Testis (tissue), 5 donors: ENCODE data around the gene NPM3. TPM values are rescaled to one million over a fixed set of nuclear protein-coding genes. Genes with fewer than 3 reads are reported as not detected.

Experiments used
- DNase-seq: peaks from one replicate; pipeline ENCODE4 v3.0.0-alpha.2; 2019
- H3K27ac ChIP-seq, 2 donors: fragments of 200-600 bp; sonication (generic); one replicate each; pipeline ENCODE4 v1.5.1; 2019
- H3K27me3 ChIP-seq: fragments of 200-600 bp; sonication (generic); one replicate; pipeline ENCODE4 v1.5.1; 2019
- H3K36me3 ChIP-seq: fragments of 200-600 bp; sonication (generic); one replicate; pipeline ENCODE4 v1.5.1; 2017; ENCODE audit warnings: low read depth; ENCODE audit errors: missing control alignments
- H3K4me1 ChIP-seq: fragments of 200-600 bp; sonication (generic); one replicate; pipeline ENCODE4 v1.5.1; 2019
- H3K4me3 ChIP-seq, 2 donors: fragments of 200-600 bp; sonication (generic); one replicate each; pipeline ENCODE4 v1.5.1; 2017 to 2019
- H3K9me3 ChIP-seq: fragments of 200-600 bp; sonication (generic); one replicate; pipeline ENCODE4 v1.5.1; 2017
- CTCF ChIP-seq, 3 experiments: fragments of 450-650 bp in 2 of 3; fragments of 200-600 bp in 1 of 3; sonication (generic) in 1 of 3; IDR thresholded peaks; one replicate each; pipeline ENCODE4 v1.5.1; 2016 to 2019; ENCODE audit warnings: antibody characterized with exemption in 3 of 3, mild to moderate bottlenecking in 2 of 3, moderate library complexity in 1 of 3
- POLR2A ChIP-seq: fragments of 450-650 bp; IDR thresholded peaks from one replicate; pipeline ENCODE4 v1.6.1; 2017; ENCODE audit warnings: antibody characterized with exemption, mild to moderate bottlenecking, moderate library complexity
- WGBS, 2 donors: methylation state at CpG; one replicate each; pipeline ENCODE4 v1.1.5; 2018; 5-methylcytosine and 5-hydroxymethylcytosine counted together
- intact Hi-C: fragments of 100-400 bp; cut with DNase I; formaldehyde crosslinking; loops from one replicate; pipeline ENCODE4 v1.15.1; 2023; ENCODE audit warnings: low total_unique reads
- long read RNA-seq, 2 donors: transcript quantifications; one replicate each; lab custom pipeline, GENCODE V29; 2026
- polyA plus RNA-seq: library from polyadenylated mRNA; stranded (reverse); fragments of 350-450 nt; fragmentation: Illumina TruSeq; extraction: RNeasy Lipid Tissue Mini Kit (QIAGEN cat#74804); gene quantifications from one replicate; pipeline ENCODE4 v1.2.3, GENCODE V29; 2014; ENCODE audit warnings: low read depth, low replicate concordance; ENCODE audit not compliant: insufficient read depth
- total RNA-seq, 2 donors: library from RNA; depleted of rRNA; stranded (reverse); fragments of >200 nt; gene quantifications; one replicate each; pipeline ENCODE4 v1.2.3, GENCODE V29; 2016

NPM3 gene, protein sequence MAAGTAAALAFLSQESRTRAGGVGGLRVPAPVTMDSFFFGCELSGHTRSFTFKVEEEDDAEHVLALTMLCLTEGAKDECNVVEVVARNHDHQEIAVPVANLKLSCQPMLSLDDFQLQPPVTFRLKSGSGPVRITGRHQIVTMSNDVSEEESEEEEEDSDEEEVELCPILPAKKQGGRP
- total RNA-seq (10 to 100 TPM; 38.9 to 64.5 TPM), polyA plus RNA-seq (40.9 TPM)
- long read RNA-seq, donor 1, transcript NPM3-201 (6 exons, 877 nt): major isoform, 29 of 32 reads
- long read RNA-seq, donor 1, partial matches to known transcripts: 0 of 32 reads
- long read RNA-seq, donor 1, other reads (novel, unspliced or antisense): 0 of 32 reads
- long read RNA-seq, donor 2, transcript NPM3-201 (6 exons, 877 nt): major isoform, 19 of 19 reads
- long read RNA-seq, donor 2, partial matches to known transcripts: 0 of 19 reads
- long read RNA-seq, donor 2, other reads (novel, unspliced or antisense): 0 of 19 reads

DNA sequence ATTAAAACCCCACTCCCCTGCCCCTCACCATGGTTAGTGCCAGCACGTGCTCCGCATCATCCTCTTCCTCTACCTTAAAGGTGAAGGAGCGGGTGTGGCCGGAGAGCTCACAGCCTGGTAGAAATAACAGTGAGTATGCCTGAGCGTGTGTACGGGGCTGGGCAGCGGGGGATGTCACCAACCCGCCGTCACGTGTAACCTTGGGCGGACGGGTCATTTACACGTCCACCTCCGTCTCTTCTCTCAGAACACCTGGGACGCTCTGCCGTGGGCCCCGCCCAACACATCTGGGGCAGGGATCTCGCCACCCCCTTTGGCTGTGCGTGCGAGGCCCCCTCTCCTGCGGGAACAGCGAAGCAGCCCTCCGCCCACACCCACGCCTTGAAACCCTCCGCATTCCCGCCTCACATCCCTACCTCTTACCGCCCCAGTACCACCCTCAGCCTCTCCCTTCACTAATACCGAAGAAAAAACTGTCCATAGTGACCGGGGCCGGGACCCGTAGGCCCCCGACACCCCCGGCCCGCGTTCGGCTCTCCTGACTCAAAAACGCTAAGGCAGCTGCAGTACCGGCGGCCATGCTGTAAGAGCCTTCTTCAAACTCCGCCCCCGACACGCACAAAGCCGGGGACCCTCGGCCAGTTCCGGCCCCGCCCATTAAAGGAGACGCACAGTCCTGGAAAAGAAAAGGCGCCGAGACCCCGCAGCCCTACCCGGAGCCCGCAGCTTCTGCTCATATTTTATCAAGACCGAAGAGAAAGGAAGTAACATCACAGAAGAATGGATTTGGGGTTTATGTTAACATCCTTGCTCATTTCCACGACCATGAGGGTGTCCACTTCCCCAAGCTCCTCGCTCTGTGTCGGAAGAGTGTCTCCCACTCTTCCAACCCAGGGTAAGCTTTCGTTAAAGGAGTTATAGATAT lies at the start of gene NPM3:
TSS of gene NPM3 (minus strand) at position 636 of the 925 bp plus-strand sequence. CDS start at position 580, 56 bp downstream.
- Histone ChIP-seq H3K27ac (peak within 1 kb of the TSS in 1 of 2 donors; percentile 25), H3K27me3 (no peaks in the 10 kb centered on the region), H3K4me1 (peaks cover 27% of the 10 kb centered on the region), H3K9me3 (no peaks in the 10 kb centered on the region), H3K36me3 (no peaks in the 10 kb centered on the region), H3K4me3 (peak within 1 kb of the TSS; percentile 62 to 71)
- intact Hi-C loops: no loop called here
- WGBS, 2 donors: 1 to 2% methylated on average over 42 to 57 of the region's 57 CpGs
- TF ChIP-seq POLR2A (no peak), CTCF (IDR thresholded peaks at IDR 0.05) (peak in 1 of 3 experiments; percentile 13)
- peak; percentile 97 for DNase-seq

DNA sequence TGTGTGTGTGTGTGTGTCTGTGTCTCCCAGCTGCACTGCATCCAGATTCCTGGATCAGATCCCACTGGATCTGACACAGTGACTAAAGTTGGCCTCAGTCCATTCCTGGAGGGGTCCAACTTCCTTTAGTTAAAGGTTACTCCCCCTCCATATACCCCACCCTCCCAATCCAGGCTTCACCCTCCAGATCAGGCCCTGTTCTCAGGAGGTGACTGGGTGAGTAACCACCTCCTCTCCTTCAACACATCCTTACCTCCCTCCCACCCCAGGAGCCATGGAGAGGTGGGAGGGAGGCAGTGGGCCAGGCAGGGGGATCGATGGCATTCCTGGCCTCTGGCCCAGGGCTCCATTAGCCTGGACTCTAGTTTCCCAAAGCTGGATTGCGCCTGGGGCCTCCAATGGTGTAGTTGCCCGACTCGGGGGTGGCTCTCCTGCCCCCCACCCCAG lies 49.1 kb upstream of the NPM3 start:
- DNase-seq: no peak
- no peak overlapping the region for H3K27ac ChIP-seq

DNA sequence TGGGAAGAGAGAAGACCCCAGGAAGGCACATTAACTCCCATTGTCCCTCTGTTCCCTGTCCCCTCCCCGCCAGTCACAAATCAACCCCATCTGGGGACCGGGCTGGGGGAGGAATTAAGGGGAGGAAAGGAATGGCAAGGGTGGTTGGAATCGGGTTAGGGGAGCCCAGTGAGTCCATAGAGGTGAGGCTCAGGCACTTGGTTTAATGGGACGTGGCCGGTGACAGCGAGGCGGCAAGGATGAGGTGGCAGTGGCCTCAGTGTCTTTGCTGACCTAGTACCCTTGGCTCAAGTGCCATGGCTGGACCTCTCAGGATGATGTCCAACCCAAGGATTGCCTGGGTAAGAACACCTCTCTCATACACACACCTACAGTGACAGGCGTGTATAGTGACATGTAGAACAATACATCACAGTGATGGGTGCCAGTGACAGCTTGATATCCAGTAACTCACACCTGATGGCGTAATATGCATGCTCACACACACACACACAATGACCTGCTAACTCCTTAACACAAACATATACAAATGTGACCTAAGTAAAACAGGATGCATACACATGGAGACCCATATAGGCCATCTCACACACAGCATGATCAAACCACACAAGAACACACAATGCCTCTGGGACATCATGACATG lies 48.0 kb upstream of the NPM3 start:
- intact Hi-C loops: no loop called here
- 62 to 65% methylated on average over 9 of the region's 9 CpGs for WGBS, 2 donors

More for the DNA sequence above, 49.1 kb upstream of the NPM3 start:
- Histone ChIP-seq H3K36me3 (no peaks in the 10 kb centered on the region), H3K27me3 (no peaks in the 10 kb centered on the region), H3K9me3 (no peaks in the 10 kb centered on the region), H3K4me3 (no peak overlapping the region), H3K4me1 (peaks cover 11% of the 10 kb centered on the region)
- no peak for TF ChIP-seq CTCF (IDR thresholded peaks at IDR 0.05)
- TF ChIP-seq POLR2A: no peak
- 71 to 74% methylated on average over 4 of the region's 4 CpGs for WGBS, 2 donors
- intact Hi-C loops: no loop called here

More for the DNA sequence above, 48.0 kb upstream of the NPM3 start:
- H3K27ac ChIP-seq: peak overlapping the region in 1 of 2 donors; percentile 28
- no peaks in the 10 kb centered on the region for H3K9me3 ChIP-seq
- peaks cover 11% of the 10 kb centered on the region for H3K4me1 ChIP-seq
- DNase-seq: no peak
- no peaks in the 10 kb centered on the region for H3K36me3 ChIP-seq
- H3K27me3 ChIP-seq: no peaks in the 10 kb centered on the region
- H3K4me3 ChIP-seq: peak overlapping the region; percentile 19 to 59
- no peak for TF ChIP-seq CTCF (IDR thresholded peaks at IDR 0.05)
- TF ChIP-seq POLR2A: no peak
